Measurements from ENCODE around the gene KLHL18. TPM values are rescaled to one million over a fixed set of nuclear protein-coding genes. Genes with fewer than 3 reads are reported as not detected.

The KLHL18 gene
- total RNA-seq (2022; extraction: Qiagen RNA extraction; ENCODE audit: low read depth), result 17.2 to 19.8 TPM (median 17.6 TPM) in 5 replicates

GRCh38 chr3:47282424-47283192 is at the start of gene KLHL18, which contains the start of gene KIF9:
KLHL18 (plus strand) TSS chr3:47282944; CDS start chr3:47282966, 22 bp downstream.
KIF9 (minus strand) TSS chr3:47282799; CDS start chr3:47277374, 5,425 bp downstream.

GRCh38 chr3:47380601-47381316 is 98.0 kb downstream of the KLHL18 start, which contains the start of gene PTPN23:
PTPN23 (plus strand) TSS chr3:47381021; CDS start chr3:47381097, 76 bp downstream.

Other genes starting within 250 kb of the KLHL18 start
- gene SETD2, start 118.8 kb upstream of the KLHL18 start, total RNA-seq (2022; extraction: Qiagen RNA extraction; ENCODE audit: low read depth), result 17.8 to 22.1 TPM (median 21.6 TPM) in 5 replicates
- 18.8 to 22.4 TPM (median 20.3 TPM) in 5 replicates for gene KIF9, start 145 bp upstream of the KLHL18 start, total RNA-seq (2022; extraction: Qiagen RNA extraction; ENCODE audit: low read depth)
- 19.0 to 24.8 TPM (median 21.8 TPM) in 5 replicates for gene PTPN23, start 98.1 kb downstream of the KLHL18 start, total RNA-seq (2022; extraction: Qiagen RNA extraction; ENCODE audit: low read depth)
- 24.4 to 32.8 TPM (median 28.7 TPM) in 5 replicates for gene SCAP, start 193.0 kb downstream of the KLHL18 start, total RNA-seq (2022; extraction: Qiagen RNA extraction; ENCODE audit: low read depth)
- 23.3 to 30.0 TPM (median 29.3 TPM) in 5 replicates for gene ELP6, start 230.8 kb downstream of the KLHL18 start, total RNA-seq (2022; extraction: Qiagen RNA extraction; ENCODE audit: low read depth)

Data from A549 treated with DMSO at 1 μM for 4 hours (cell line).